ENCODE measurements around the gene CRIP2.
A peak's percentile ranks its signal among the peaks of the same experiment; 100 is the strongest.

Gene CRIP2

DNA sequence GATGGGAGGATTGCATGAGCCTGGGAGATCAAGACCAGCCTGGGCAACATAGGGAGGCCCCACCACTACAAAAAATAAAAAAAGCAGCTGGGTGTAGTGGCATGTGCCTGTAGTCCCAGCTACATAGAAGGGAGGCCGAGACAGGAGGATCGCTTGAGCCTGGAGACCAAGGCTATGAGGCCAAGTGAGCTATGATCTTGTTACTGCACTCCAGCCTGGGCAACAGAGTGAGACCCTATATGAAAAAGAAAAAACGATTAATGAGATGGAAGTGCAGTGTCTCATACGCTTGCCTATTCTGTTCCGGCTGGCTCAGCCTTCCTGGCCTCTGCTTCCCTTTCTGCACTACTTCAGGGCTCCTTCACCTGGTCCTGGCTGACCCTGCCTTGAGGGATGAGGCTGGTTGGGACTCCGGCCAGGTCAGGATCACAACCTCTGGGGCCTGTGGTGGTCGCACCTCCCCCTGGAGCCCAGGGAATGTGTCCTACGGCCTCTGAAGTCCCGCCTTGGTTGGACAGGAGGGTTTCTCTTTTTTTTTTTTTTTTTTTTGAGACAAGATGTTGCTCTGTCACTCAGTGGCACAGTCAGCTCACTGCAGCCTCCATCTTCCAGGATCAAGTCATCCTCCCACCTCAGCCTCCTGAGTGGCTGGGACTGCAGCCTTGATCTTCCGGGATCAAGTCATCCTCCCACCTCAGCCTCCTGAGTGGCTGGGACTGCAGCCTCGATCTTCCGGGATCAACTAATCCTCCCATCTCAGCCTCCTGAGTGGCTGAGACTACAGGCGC, 27.1 kb downstream of the CRIP2 start:
- no peaks in the 10 kb centered on the region for H3K27me3 ChIP-seq (ENCODE audit: insufficient read depth, poor library complexity, severe bottlenecking)
- TF ChIP-seq, protein P1, sequence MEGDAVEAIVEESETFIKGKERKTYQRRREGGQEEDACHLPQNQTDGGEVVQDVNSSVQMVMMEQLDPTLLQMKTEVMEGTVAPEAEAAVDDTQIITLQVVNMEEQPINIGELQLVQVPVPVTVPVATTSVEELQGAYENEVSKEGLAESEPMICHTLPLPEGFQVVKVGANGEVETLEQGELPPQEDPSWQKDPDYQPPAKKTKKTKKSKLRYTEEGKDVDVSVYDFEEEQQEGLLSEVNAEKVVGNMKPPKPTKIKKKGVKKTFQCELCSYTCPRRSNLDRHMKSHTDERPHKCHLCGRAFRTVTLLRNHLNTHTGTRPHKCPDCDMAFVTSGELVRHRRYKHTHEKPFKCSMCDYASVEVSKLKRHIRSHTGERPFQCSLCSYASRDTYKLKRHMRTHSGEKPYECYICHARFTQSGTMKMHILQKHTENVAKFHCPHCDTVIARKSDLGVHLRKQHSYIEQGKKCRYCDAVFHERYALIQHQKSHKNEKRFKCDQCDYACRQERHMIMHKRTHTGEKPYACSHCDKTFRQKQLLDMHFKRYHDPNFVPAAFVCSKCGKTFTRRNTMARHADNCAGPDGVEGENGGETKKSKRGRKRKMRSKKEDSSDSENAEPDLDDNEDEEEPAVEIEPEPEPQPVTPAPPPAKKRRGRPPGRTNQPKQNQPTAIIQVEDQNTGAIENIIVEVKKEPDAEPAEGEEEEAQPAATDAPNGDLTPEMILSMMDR (IDR thresholded peaks at IDR 0.05; ENCODE audit: poor library complexity, severe bottlenecking) = no peak
- DNase-seq (ENCODE audit: low spot score) (peak; percentile 65), ATAC-seq (ENCODE audit: low read depth) (no peak)
- H3K27ac ChIP-seq (ENCODE audit: poor library complexity, severe bottlenecking) = no peak overlapping the region
- no peaks in the 10 kb centered on the region for H3K4me1 ChIP-seq (ENCODE audit: insufficient read depth, poor library complexity, severe bottlenecking)
- H3K9me3 ChIP-seq (ENCODE audit: severe bottlenecking) = no peaks in the 10 kb centered on the region
- H3K4me3 ChIP-seq (ENCODE audit: severe bottlenecking) = no peak overlapping the region
- H3K36me3 ChIP-seq (ENCODE audit: low read depth) = no peaks in the 10 kb centered on the region

- DNase-seq (ENCODE audit: low spot score) = peak; percentile 63
- Histone ChIP-seq H3K27me3 (ENCODE audit: insufficient read depth, poor library complexity, severe bottlenecking) (no peaks in the 10 kb centered on the region), H3K27ac (ENCODE audit: poor library complexity, severe bottlenecking) (no peak overlapping the region), H3K36me3 (ENCODE audit: low read depth) (no peaks in the 10 kb centered on the region), H3K4me3 (ENCODE audit: severe bottlenecking) (no peak overlapping the region), H3K4me1 (ENCODE audit: insufficient read depth, poor library complexity, severe bottlenecking) (no peaks in the 10 kb centered on the region), H3K9me3 (ENCODE audit: severe bottlenecking) (no peaks in the 10 kb centered on the region)
- TF ChIP-seq, protein P1 (IDR thresholded peaks at IDR 0.05; ENCODE audit: poor library complexity, severe bottlenecking) = no peak
- ATAC-seq (ENCODE audit: low read depth) = peak; percentile 4; the same call in 2 of the 3 replicates
Measured at GRCh38 chr14:105502446-105503295, 28.1 kb downstream of the CRIP2 start.

DNA sequence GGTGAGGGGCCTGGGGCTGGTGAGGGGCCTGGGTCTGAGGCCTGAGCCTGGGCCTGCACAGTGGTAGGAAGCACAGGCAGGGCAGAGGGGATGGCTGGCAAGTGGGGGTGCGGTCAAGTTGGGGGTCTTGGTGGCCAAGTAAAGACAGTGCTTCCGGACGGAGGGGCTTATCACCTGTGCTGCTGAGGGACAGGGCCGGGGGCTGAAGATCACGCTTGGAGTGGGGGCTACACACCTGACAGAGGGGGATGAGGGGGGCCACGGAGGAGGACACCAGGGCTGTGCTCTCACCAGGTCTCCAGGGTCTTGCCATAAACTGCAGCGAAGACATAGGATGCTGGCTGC, 28.6 kb downstream of the CRIP2 start:
- ATAC-seq (ENCODE audit: low read depth) = peak; percentile 1; the same call in 1 of the 3 replicates
- H3K27me3 ChIP-seq (ENCODE audit: insufficient read depth, poor library complexity, severe bottlenecking) = no peaks in the 10 kb centered on the region
- H3K36me3 ChIP-seq (ENCODE audit: low read depth) = no peaks in the 10 kb centered on the region
- DNase-seq (ENCODE audit: low spot score) = no peak
- H3K27ac ChIP-seq (ENCODE audit: poor library complexity, severe bottlenecking) = no peak overlapping the region
- no peaks in the 10 kb centered on the region for H3K4me1 ChIP-seq (ENCODE audit: insufficient read depth, poor library complexity, severe bottlenecking)
- no peaks in the 10 kb centered on the region for H3K9me3 ChIP-seq (ENCODE audit: severe bottlenecking)
- no peak overlapping the region for H3K4me3 ChIP-seq (ENCODE audit: severe bottlenecking)
- TF ChIP-seq, protein P1 (IDR thresholded peaks at IDR 0.05; ENCODE audit: poor library complexity, severe bottlenecking) = no peak

GRCh38 chr14:105503935-105504692, 29.5 kb downstream of the CRIP2 start:
- Histone ChIP-seq H3K27me3 (ENCODE audit: insufficient read depth, poor library complexity, severe bottlenecking) (no peaks in the 10 kb centered on the region), H3K4me1 (ENCODE audit: insufficient read depth, poor library complexity, severe bottlenecking) (no peaks in the 10 kb centered on the region), H3K4me3 (ENCODE audit: severe bottlenecking) (no peak overlapping the region), H3K9me3 (ENCODE audit: severe bottlenecking) (no peaks in the 10 kb centered on the region), H3K36me3 (ENCODE audit: low read depth) (no peaks in the 10 kb centered on the region), H3K27ac (ENCODE audit: poor library complexity, severe bottlenecking) (no peak overlapping the region)
- TF ChIP-seq, protein P1 (IDR thresholded peaks at IDR 0.05; ENCODE audit: poor library complexity, severe bottlenecking) = no peak
- ATAC-seq (ENCODE audit: low read depth) (peak; percentile 3; the same call in 1 of the 3 replicates), DNase-seq (ENCODE audit: low spot score) (peak; percentile 69)
